Fibroblast of lung (primary cell): Measurements from ENCODE around the gene UBXN10. TPM values are rescaled to one million over a fixed set of nuclear protein-coding genes. Genes with fewer than 3 reads are reported as not detected.
A peak's percentile ranks its signal among the peaks of the same experiment; 100 is the strongest.

Experiments used
- DNase-seq, 2 donors: peaks; one replicate each; pipeline versions ENCODE4 v3.0.0 to v3.0.0-alpha.2; 2010; ENCODE audit warnings: low read depth in 2 of 2
- H2AFZ ChIP-seq: 2 replicates; pipeline ENCODE4 v1.5.1; 2012; ENCODE audit warnings: low read length, control low read depth, inconsistent platforms
- H3K27ac ChIP-seq: 2 replicates; pipeline ENCODE4 v1.5.1; 2011; ENCODE audit warnings: low read length, control low read depth; ENCODE audit not compliant: insufficient read depth
- H3K27me3 ChIP-seq: 2 replicates; pipeline ENCODE4 v1.5.1; 2011; ENCODE audit warnings: mild to moderate bottlenecking, low read length; ENCODE audit not compliant: control insufficient read depth, insufficient read depth
- H3K36me3 ChIP-seq: 2 replicates; pipeline ENCODE4 v1.5.1; 2011; ENCODE audit warnings: low read length; ENCODE audit not compliant: control insufficient read depth, insufficient read depth
- H3K4me1 ChIP-seq: 2 replicates; pipeline ENCODE4 v1.5.1; 2011; ENCODE audit warnings: low read length; ENCODE audit not compliant: control insufficient read depth, insufficient read depth; ENCODE audit errors: extremely low read depth
- H3K4me2 ChIP-seq: 2 replicates; pipeline ENCODE4 v1.5.1; 2011; ENCODE audit warnings: low read length, control low read depth; ENCODE audit not compliant: insufficient read depth; ENCODE audit errors: extremely low read depth
- H3K4me3 ChIP-seq, 4 experiments: fragments of 200-600 bp in 1 of 4; sonication (generic) in 1 of 4; replicated peaks in 1 of 4; 2 replicates each; pipeline ENCODE4 v1.5.1; 2011 to 2016; ENCODE audit warnings: low read length in 4 of 4, low read depth in 3 of 4, mild to moderate bottlenecking in 3 of 4, control low read depth in 2 of 4, inconsistent platforms in 1 of 4, mixed read lengths in 1 of 4; ENCODE audit not compliant: insufficient read depth in 1 of 4; ENCODE audit errors: control extremely low read depth in 1 of 4
- H3K79me2 ChIP-seq: 2 replicates; pipeline ENCODE4 v1.5.1; 2012; ENCODE audit warnings: mild to moderate bottlenecking, low read length, inconsistent platforms; ENCODE audit not compliant: control insufficient read depth, insufficient read depth
- H3K9ac ChIP-seq: 2 replicates; pipeline ENCODE4 v1.5.1; 2011; ENCODE audit warnings: mild to moderate bottlenecking, low read length, control low read depth; ENCODE audit not compliant: insufficient read depth
- H3K9me3 ChIP-seq: 2 replicates; pipeline ENCODE4 v1.5.1; 2012; ENCODE audit warnings: low read depth, low read length; ENCODE audit not compliant: control insufficient read depth, insufficient read depth
- H4K20me1 ChIP-seq: 2 replicates; pipeline ENCODE4 v1.5.1; 2011; ENCODE audit warnings: low read length; ENCODE audit not compliant: control insufficient read depth, insufficient read depth; ENCODE audit errors: extremely low read depth
- CTCF ChIP-seq, 2 donors: IDR thresholded peaks in 1 of 2; conservative IDR thresholded peaks in 1 of 2; 1 replicate in 1 of 2; 2 replicates in 1 of 2; pipeline ENCODE4 v1.5.1; 2011 to 2012; ENCODE audit warnings: low read length in 2 of 2, control low read depth in 1 of 2, inconsistent platforms in 1 of 2, low read depth in 1 of 2, mild to moderate bottlenecking in 1 of 2
- EZH2 ChIP-seq: IDR thresholded peaks from 2 replicates; pipeline ENCODE4 v1.5.1; 2012; ENCODE audit warnings: low read length, control low read depth, mild to moderate bottlenecking; ENCODE audit errors: missing control alignments
- polyA plus RNA-seq, 2 donors: library from polyadenylated mRNA; depleted of rRNA in 1 of 2; stranded (reverse) in 1 of 2; unstranded in 1 of 2; fragments of >200 nt; gene quantifications; 2 replicates each; pipeline ENCODE4 v1.2.1, GENCODE V29; 2011 to 2012; ENCODE audit warnings: missing spikeins in 1 of 2
- total RNA-seq: library from RNA; depleted of rRNA; stranded (reverse); fragments of >200 nt; gene quantifications from 2 replicates; pipeline ENCODE4 v1.2.1, GENCODE V29; 2014

The UBXN10 gene
- total and polyA plus RNA-seq, 2 donors (not counting 1 experiment from before 2014, with no cell fraction given): 0.33 TPM; not detected in 1

GRCh38 chr1:20202166-20202565 is 16.3 kb downstream of the UBXN10 start:
- Histone ChIP-seq H3K4me1 (no peaks in the 10 kb centered on the region), H3K9ac (no peak overlapping the region), H3K27me3 (peaks cover 11% of the 10 kb centered on the region), H3K27ac (no peak overlapping the region), H4K20me1 (no peaks in the 10 kb centered on the region), H3K79me2 (no peaks in the 10 kb centered on the region), H3K36me3 (no peaks in the 10 kb centered on the region), H3K4me2 (no peak overlapping the region), H2AFZ (no peak overlapping the region), H3K4me3 (no peak overlapping the region), H3K9me3 (no peaks in the 10 kb centered on the region)
- no peak for DNase-seq
- TF ChIP-seq EZH2 (no peak), CTCF (conservative IDR thresholded peaks at IDR 0.05 in 1 of 2, IDR thresholded peaks at IDR 0.05 in 1 of 2; ENCODE audit: low read depth in 1 of 2, low read length in 2 of 2) (no peak)

- no peaks in the 10 kb centered on the region for H3K79me2 ChIP-seq
- DNase-seq: peak in 1 of 2 donors; percentile 35
- no peak overlapping the region for H3K4me3 ChIP-seq
- TF ChIP-seq EZH2 (no peak), CTCF (conservative IDR thresholded peaks at IDR 0.05 in 1 of 2, IDR thresholded peaks at IDR 0.05 in 1 of 2; ENCODE audit: low read depth in 1 of 2, low read length in 2 of 2) (no peak)
- H3K27me3 ChIP-seq: peaks cover 3% of the 10 kb centered on the region
- H3K27ac ChIP-seq: no peak overlapping the region
- H2AFZ ChIP-seq: no peak overlapping the region
- no peaks in the 10 kb centered on the region for H3K36me3 ChIP-seq
- no peaks in the 10 kb centered on the region for H3K4me1 ChIP-seq
- H4K20me1 ChIP-seq: no peaks in the 10 kb centered on the region
- no peak overlapping the region for H3K9ac ChIP-seq
- no peaks in the 10 kb centered on the region for H3K9me3 ChIP-seq
- H3K4me2 ChIP-seq: no peak overlapping the region
Measured at GRCh38 chr1:20207546-20207945, 21.6 kb downstream of the UBXN10 start.

DNA sequence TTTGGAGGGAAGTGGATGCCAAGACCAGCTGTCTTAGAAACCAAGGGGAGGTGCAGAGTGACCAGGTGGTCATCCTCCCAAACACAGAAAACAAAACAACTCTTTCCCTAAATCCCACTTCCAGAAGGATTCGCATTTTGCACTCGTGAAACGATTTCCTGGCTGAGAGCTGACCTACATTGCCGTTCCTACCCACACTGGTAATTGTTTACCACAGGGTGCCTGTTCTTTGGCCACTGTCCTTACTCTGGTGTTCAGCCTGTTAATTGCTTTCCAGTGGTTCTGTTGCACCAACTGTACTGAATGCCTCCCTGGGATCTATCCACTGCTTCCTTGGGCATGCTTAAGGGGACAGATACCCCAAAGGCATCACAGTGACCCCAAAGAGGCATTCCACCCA is 23.6 kb downstream of the UBXN10 start:
- Histone ChIP-seq H3K9me3 (no peaks in the 10 kb centered on the region), H3K36me3 (no peaks in the 10 kb centered on the region), H3K27ac (no peak overlapping the region), H3K4me1 (no peaks in the 10 kb centered on the region), H3K4me2 (no peak overlapping the region), H2AFZ (no peak overlapping the region), H3K79me2 (no peaks in the 10 kb centered on the region), H3K9ac (no peak overlapping the region), H3K4me3 (no peak overlapping the region), H4K20me1 (no peaks in the 10 kb centered on the region), H3K27me3 (peaks cover 3% of the 10 kb centered on the region)
- TF ChIP-seq CTCF (conservative IDR thresholded peaks at IDR 0.05 in 1 of 2, IDR thresholded peaks at IDR 0.05 in 1 of 2; ENCODE audit: low read depth in 1 of 2, low read length in 2 of 2) (no peak), EZH2 (no peak)
- no peak for DNase-seq
